Spleen (tissue), 11 donors: Measurements from ENCODE around the gene THUMPD1. TPM values are rescaled to one million over a fixed set of nuclear protein-coding genes. Genes with fewer than 3 reads are reported as not detected.

Experiments used
- DNase-seq: peaks from one replicate; pipeline ENCODE4 v3.0.0-alpha.2; 2020
- H3K27ac ChIP-seq, 8 donors: fragments of 200-600 bp; sonication (generic) in 7 of 8; 1 replicate in 4 of 8; 2 replicates in 4 of 8; pipeline versions ENCODE4 v1.5.0 to v1.8.0; 2016 to 2021; ENCODE audit warnings: inconsistent platforms in 4 of 8, mild to moderate bottlenecking in 4 of 8, moderate library complexity in 1 of 8
- H3K27me3 ChIP-seq, 7 donors: fragments of 200-600 bp; sonication (generic) in 6 of 7; replicated peaks in 1 of 7; 1 replicate in 4 of 7; 2 replicates in 3 of 7; pipeline versions ENCODE4 v1.5.0 to v1.8.0; 2016 to 2021; ENCODE audit warnings: inconsistent platforms in 3 of 7, mild to moderate bottlenecking in 1 of 7
- H3K36me3 ChIP-seq, 6 donors: fragments of 200-600 bp; sonication (generic) in 5 of 6; 1 replicate in 4 of 6; 2 replicates in 2 of 6; pipeline versions ENCODE4 v1.5.0 to v1.8.0; 2016 to 2021; ENCODE audit warnings: inconsistent platforms in 2 of 6
- H3K4me1 ChIP-seq, 6 donors: fragments of 200-600 bp; sonication (generic) in 5 of 6; 1 replicate in 3 of 6; 2 replicates in 3 of 6; pipeline versions ENCODE4 v1.5.0 to v1.8.0; 2016 to 2021; ENCODE audit warnings: inconsistent platforms in 3 of 6
- H3K4me3 ChIP-seq, 8 donors: fragments of 200-600 bp; sonication (generic) in 7 of 8; 1 replicate in 4 of 8; 2 replicates in 4 of 8; pipeline versions ENCODE4 v1.5.0 to v1.8.0; 2016 to 2021; ENCODE audit warnings: inconsistent platforms in 4 of 8, mild to moderate bottlenecking in 4 of 8, moderate library complexity in 2 of 8
- H3K9me3 ChIP-seq, 8 donors: fragments of 200-600 bp; sonication (generic) in 7 of 8; 1 replicate in 4 of 8; 2 replicates in 4 of 8; pipeline versions ENCODE4 v1.5.0 to v1.8.0; 2016 to 2021; ENCODE audit warnings: inconsistent platforms in 4 of 8
- POLR2A ChIP-seq, 3 donors: fragments of 450-650 bp; IDR thresholded peaks; one replicate each; pipeline ENCODE4 v1.5.1; 2017; ENCODE audit warnings: antibody characterized with exemption in 3 of 3, mild to moderate bottlenecking in 1 of 3
- POLR2AphosphoS5 ChIP-seq, 3 donors: sonication (generic); formaldehyde crosslinking; IDR thresholded peaks; one replicate each; pipeline ENCODE4 v1.5.1; 2017; ENCODE audit warnings: antibody characterized with exemption in 3 of 3
- WGBS, 5 donors: extraction: QIAGEN DNeasy Blood & Tissue Kit in 3 of 5; methylation state at CpG; one replicate each; pipeline versions ENCODE4 v1.1.5 to v1.1.7; 2013 to 2018; 5-methylcytosine and 5-hydroxymethylcytosine counted together
- intact Hi-C: fragments of 100-400 bp; cut with DNase I; formaldehyde crosslinking; loops from one replicate; pipeline ENCODE4 v1.15.0; 2023; ENCODE audit warnings: low total_unique reads
- polyA plus RNA-seq, 3 donors: library from polyadenylated mRNA; stranded (reverse); fragments of 200-250 nt; gene quantifications; one replicate each; pipeline ENCODE4 v1.2.1, GENCODE V29; 2013
- total RNA-seq, 7 donors: library from RNA; depleted of rRNA in 3 of 7; stranded (reverse); fragments of >200 nt in 3 of 7; fragmentation: NEBNext Ultra II Directional in 4 of 7; extraction: Animal tissue kit (Norgen Biotek cat#: 25700) in 4 of 7; gene quantifications; one replicate each; pipeline versions ENCODE4 v1.1.0 to v1.2.1, GENCODE V29; 2016 to 2021
- TF ChIP-seq, protein P1 (sequence below), 11 experiments: fragments of 200-600 bp in 7 of 11; fragments of 450-650 bp in 4 of 11; sonication (generic) in 4 of 11; IDR thresholded peaks in 8 of 11; conservative IDR thresholded peaks in 3 of 11; 1 replicate in 7 of 11; 2 replicates in 4 of 11; pipeline versions ENCODE4 v1.4.0 to v1.8.0; 2016 to 2021; ENCODE audit warnings: antibody characterized with exemption in 11 of 11, inconsistent platforms in 4 of 11, mild to moderate bottlenecking in 1 of 11
- donor health status: healthy with polysubstance abuse.
- donor health status: DM: no; HTN: no; CAD: no; lungs with moderate emphysema.
- donor health status: DM: no; HTN: no; CAD: no.
- donor health status: Bipolar disorder and iron deficiency.
- donor health status: healthy.
- donor health status: DM: no; HTN: no; CAD: no.
- donor health status: DM: yes; HTN: yes; CAD: no.

The THUMPD1 gene
- total and polyA plus RNA-seq, 10 donors = 17.1 to 63.1 (median 37.0) TPM

GRCh38 chr16:20746461-20746860 is 4.8 kb upstream of the THUMPD1 start:
- H3K27ac ChIP-seq = peak overlapping the region in 2 of 8 donors; percentile 26 to 56
- peaks cover 0 to 16% (median 11%) of the 10 kb centered on the region in 6 donors for H3K4me1 ChIP-seq
- WGBS, 5 donors = 93 to 97% (median 96%) methylated on average over 3 of the region's 3 CpGs
- H3K36me3 ChIP-seq = no peaks in the 10 kb centered on the region
- TF ChIP-seq POLR2AphosphoS5 (IDR thresholded peaks at IDR 0.05) = no peak
- TF ChIP-seq, protein P1, sequence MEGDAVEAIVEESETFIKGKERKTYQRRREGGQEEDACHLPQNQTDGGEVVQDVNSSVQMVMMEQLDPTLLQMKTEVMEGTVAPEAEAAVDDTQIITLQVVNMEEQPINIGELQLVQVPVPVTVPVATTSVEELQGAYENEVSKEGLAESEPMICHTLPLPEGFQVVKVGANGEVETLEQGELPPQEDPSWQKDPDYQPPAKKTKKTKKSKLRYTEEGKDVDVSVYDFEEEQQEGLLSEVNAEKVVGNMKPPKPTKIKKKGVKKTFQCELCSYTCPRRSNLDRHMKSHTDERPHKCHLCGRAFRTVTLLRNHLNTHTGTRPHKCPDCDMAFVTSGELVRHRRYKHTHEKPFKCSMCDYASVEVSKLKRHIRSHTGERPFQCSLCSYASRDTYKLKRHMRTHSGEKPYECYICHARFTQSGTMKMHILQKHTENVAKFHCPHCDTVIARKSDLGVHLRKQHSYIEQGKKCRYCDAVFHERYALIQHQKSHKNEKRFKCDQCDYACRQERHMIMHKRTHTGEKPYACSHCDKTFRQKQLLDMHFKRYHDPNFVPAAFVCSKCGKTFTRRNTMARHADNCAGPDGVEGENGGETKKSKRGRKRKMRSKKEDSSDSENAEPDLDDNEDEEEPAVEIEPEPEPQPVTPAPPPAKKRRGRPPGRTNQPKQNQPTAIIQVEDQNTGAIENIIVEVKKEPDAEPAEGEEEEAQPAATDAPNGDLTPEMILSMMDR (IDR thresholded peaks at IDR 0.05 in 8 of 11, conservative IDR thresholded peaks at IDR 0.05 in 3 of 11) = no peak
- no peak for TF ChIP-seq POLR2A (IDR thresholded peaks at IDR 0.05)
- no peaks in the 10 kb centered on the region for H3K27me3 ChIP-seq
- DNase-seq = no peak
- peaks cover 10 to 30% (median 25%) of the 10 kb centered on the region in 8 donors for H3K9me3 ChIP-seq
- intact Hi-C loops = no loop called here
- no peak overlapping the region for H3K4me3 ChIP-seq

- Histone ChIP-seq H3K27ac (peak overlapping the region in 6 of 8 donors; percentile 0 to 46 (median 25)), H3K27me3 (no peaks in the 10 kb centered on the region), H3K4me1 (peaks cover 6 to 26% (median 20%) of the 10 kb centered on the region in 6 donors), H3K4me3 (no peak overlapping the region), H3K36me3 (no peaks in the 10 kb centered on the region), H3K9me3 (peaks cover 10 to 30% (median 25%) of the 10 kb centered on the region in 8 donors)
- intact Hi-C loops = no loop called here
- TF ChIP-seq POLR2AphosphoS5 (IDR thresholded peaks at IDR 0.05) (peak in 1 of 3 donors; percentile 34), POLR2A (IDR thresholded peaks at IDR 0.05) (no peak)
- TF ChIP-seq, protein P1 (IDR thresholded peaks at IDR 0.05 in 8 of 11, conservative IDR thresholded peaks at IDR 0.05 in 3 of 11) = no peak
- WGBS, 5 donors = 37 to 46% (median 45%) methylated on average over 7 of the region's 7 CpGs
- DNase-seq = peak; percentile 76
Observed at GRCh38 chr16:20744922-20745440, 3.4 kb upstream of the THUMPD1 start.

GRCh38 chr16:20743591-20743990 is 2.0 kb upstream of the THUMPD1 start:
- Histone ChIP-seq H3K27ac (no peak overlapping the region), H3K4me3 (no peak overlapping the region), H3K9me3 (peaks cover 10 to 28% (median 24%) of the 10 kb centered on the region in 8 donors), H3K4me1 (peaks cover 11 to 40% (median 33%) of the 10 kb centered on the region in 6 donors), H3K36me3 (peaks cover 1 to 12% (median 4%) of the 10 kb centered on the region in 6 donors), H3K27me3 (no peaks in the 10 kb centered on the region)
- DNase-seq = no peak
- intact Hi-C loops = no loop called here
- TF ChIP-seq, protein P1 (IDR thresholded peaks at IDR 0.05 in 8 of 11, conservative IDR thresholded peaks at IDR 0.05 in 3 of 11) = no peak
- TF ChIP-seq POLR2AphosphoS5 (IDR thresholded peaks at IDR 0.05) = no peak
- TF ChIP-seq POLR2A (IDR thresholded peaks at IDR 0.05) = no peak

GRCh38 chr16:20740901-20741521 is 607 bp downstream of the THUMPD1 start:
- intact Hi-C loops = no loop called here
- H3K27me3 ChIP-seq = no peaks in the 10 kb centered on the region
- peak; percentile 98 for DNase-seq
- H3K4me3 ChIP-seq = peak overlapping the region; percentile 81 to 99 (median 92)
- H3K27ac ChIP-seq = peak overlapping the region; percentile 89 to 99 (median 98)
- TF ChIP-seq POLR2A (IDR thresholded peaks at IDR 0.05) (no peak), POLR2AphosphoS5 (IDR thresholded peaks at IDR 0.05) (no peak)
- TF ChIP-seq, protein P1 (IDR thresholded peaks at IDR 0.05 in 8 of 11, conservative IDR thresholded peaks at IDR 0.05 in 3 of 11) = no peak
- WGBS, 5 donors = 0 to 1% (median 1%) methylated on average over 30 to 36 of the region's 36 CpGs
- peaks cover 11 to 51% (median 38%) of the 10 kb centered on the region in 6 donors for H3K4me1 ChIP-seq
- H3K36me3 ChIP-seq = peaks cover 2 to 38% (median 28%) of the 10 kb centered on the region in 6 donors
- H3K9me3 ChIP-seq = peaks cover 0 to 2% (median 0%) of the 10 kb centered on the region in 8 donors
